OCI-LY1 (cell line): ENCODE results near the gene SCN8A.

Experiments
- H2AFZ ChIP-seq: fragments of 200-600 bp; sonication (generic), shearing (Covaris generic); 2 replicates; pipeline ENCODE4 v1.6.0; 2014; ENCODE audit warnings: antibody characterized with exemption, mild to moderate bottlenecking, low read length
- H3F3A ChIP-seq: fragments of 200-600 bp; sonication (generic), shearing (Covaris generic); 2 replicates; pipeline ENCODE4 v1.6.0; 2014; ENCODE audit warnings: mild to moderate bottlenecking, antibody characterized with exemption, low read length, moderate library complexity; ENCODE audit not compliant: insufficient read depth
- H3K27ac ChIP-seq: fragments of 200-600 bp; sonication (generic); 2 replicates; pipeline ENCODE4 v1.5.1; 2014; ENCODE audit warnings: low read length, mixed run types, mild to moderate bottlenecking, low read depth; ENCODE audit not compliant: poor library complexity, severe bottlenecking
- H3K27me3 ChIP-seq: fragments of 200-600 bp; sonication (generic); 2 replicates; pipeline ENCODE4 v1.6.0; 2014; ENCODE audit warnings: antibody characterized with exemption, mild to moderate bottlenecking, low read length, moderate library complexity; ENCODE audit not compliant: insufficient read depth
- H3K36me3 ChIP-seq: fragments of 200-600 bp; sonication (generic); 2 replicates; pipeline ENCODE4 v1.6.1; 2014; ENCODE audit warnings: mild to moderate bottlenecking, antibody characterized with exemption, low read length, moderate library complexity, mixed read lengths; ENCODE audit not compliant: insufficient read depth
- H3K4me1 ChIP-seq: fragments of 200-600 bp; sonication (generic); 2 replicates; pipeline ENCODE4 v1.5.1; 2014; ENCODE audit warnings: mild to moderate bottlenecking, low read length, moderate library complexity; ENCODE audit not compliant: insufficient read depth, severe bottlenecking
- H3K4me2 ChIP-seq: fragments of 200-600 bp; sonication (generic), shearing (Covaris generic); 2 replicates; pipeline ENCODE4 v1.6.1; 2014; ENCODE audit warnings: low read length
- H3K4me3 ChIP-seq: fragments of 200-600 bp; sonication (generic); 2 replicates; pipeline ENCODE4 v1.5.1; 2014; ENCODE audit warnings: low read length, low read depth, mild to moderate bottlenecking, mixed read lengths; ENCODE audit not compliant: poor library complexity, severe bottlenecking
- H3K79me2 ChIP-seq: fragments of 200-600 bp; shearing (Covaris generic); 2 replicates; pipeline ENCODE4 v1.6.1; 2016; ENCODE audit warnings: mixed run types, low read length, mixed read lengths; ENCODE audit not compliant: insufficient read depth
- H3K9ac ChIP-seq: fragments of 200-600 bp; sonication (generic), shearing (Covaris generic); 2 replicates; pipeline ENCODE4 v1.6.1; 2014; ENCODE audit warnings: mild to moderate bottlenecking, low read length, mixed read lengths
- H3K9me2 ChIP-seq: fragments of 200-600 bp; sonication (generic), shearing (Covaris generic); 2 replicates; pipeline ENCODE4 v1.6.1; 2014; ENCODE audit warnings: low read depth, mild to moderate bottlenecking, low read length, mixed read lengths
- H3K9me3 ChIP-seq: fragments of 200-600 bp; shearing (Covaris generic); 2 replicates; pipeline ENCODE4 v1.6.1; 2014; ENCODE audit warnings: low read length, mixed read lengths
- H4K20me1 ChIP-seq: fragments of 200-600 bp; sonication (generic), shearing (Covaris generic); 2 replicates; pipeline ENCODE4 v1.6.0; 2016; ENCODE audit warnings: mild to moderate bottlenecking, low read length; ENCODE audit not compliant: insufficient read depth
- EZH2 ChIP-seq: fragments of 200-600 bp; sonication (generic), shearing (Covaris generic); IDR thresholded peaks from 2 replicates; pipeline ENCODE4 v1.8.0; 2017; ENCODE audit warnings: borderline replicate concordance, mixed run types, mild to moderate bottlenecking, antibody characterized with exemption, low read length, moderate library complexity, mixed read lengths
- TF ChIP-seq, protein P1 (sequence below): fragments of 200-600 bp; sonication (generic), shearing (Covaris generic); IDR thresholded peaks from 2 replicates; pipeline ENCODE4 v1.5.1; 2017; ENCODE audit warnings: mild to moderate bottlenecking, antibody characterized with exemption, low read length, moderate library complexity, mixed read lengths

SCN8A gene

GRCh38 chr12:51667269-51667668, 76.2 kb downstream of the SCN8A start:
- Histone ChIP-seq H3K4me2 (no peak overlapping the region), H3K79me2 (no peaks in the 10 kb centered on the region), H4K20me1 (no peaks in the 10 kb centered on the region), H3K9ac (no peak overlapping the region), H3K9me3 (no peaks in the 10 kb centered on the region), H3K4me1 (no peaks in the 10 kb centered on the region), H3F3A (no peaks in the 10 kb centered on the region), H3K9me2 (no peaks in the 10 kb centered on the region), H3K4me3 (no peak overlapping the region), H3K27me3 (no peaks in the 10 kb centered on the region), H3K27ac (no peak overlapping the region), H3K36me3 (no peaks in the 10 kb centered on the region), H2AFZ (no peak overlapping the region)
- TF ChIP-seq, protein P1, sequence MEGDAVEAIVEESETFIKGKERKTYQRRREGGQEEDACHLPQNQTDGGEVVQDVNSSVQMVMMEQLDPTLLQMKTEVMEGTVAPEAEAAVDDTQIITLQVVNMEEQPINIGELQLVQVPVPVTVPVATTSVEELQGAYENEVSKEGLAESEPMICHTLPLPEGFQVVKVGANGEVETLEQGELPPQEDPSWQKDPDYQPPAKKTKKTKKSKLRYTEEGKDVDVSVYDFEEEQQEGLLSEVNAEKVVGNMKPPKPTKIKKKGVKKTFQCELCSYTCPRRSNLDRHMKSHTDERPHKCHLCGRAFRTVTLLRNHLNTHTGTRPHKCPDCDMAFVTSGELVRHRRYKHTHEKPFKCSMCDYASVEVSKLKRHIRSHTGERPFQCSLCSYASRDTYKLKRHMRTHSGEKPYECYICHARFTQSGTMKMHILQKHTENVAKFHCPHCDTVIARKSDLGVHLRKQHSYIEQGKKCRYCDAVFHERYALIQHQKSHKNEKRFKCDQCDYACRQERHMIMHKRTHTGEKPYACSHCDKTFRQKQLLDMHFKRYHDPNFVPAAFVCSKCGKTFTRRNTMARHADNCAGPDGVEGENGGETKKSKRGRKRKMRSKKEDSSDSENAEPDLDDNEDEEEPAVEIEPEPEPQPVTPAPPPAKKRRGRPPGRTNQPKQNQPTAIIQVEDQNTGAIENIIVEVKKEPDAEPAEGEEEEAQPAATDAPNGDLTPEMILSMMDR, result no peak

- Histone ChIP-seq H3K79me2 (no peaks in the 10 kb centered on the region), H3K4me1 (no peaks in the 10 kb centered on the region), H3F3A (no peaks in the 10 kb centered on the region), H3K4me3 (no peak overlapping the region), H3K9me3 (no peaks in the 10 kb centered on the region), H3K27ac (no peak overlapping the region), H4K20me1 (no peaks in the 10 kb centered on the region), H3K36me3 (no peaks in the 10 kb centered on the region), H2AFZ (no peak overlapping the region), H3K4me2 (no peak overlapping the region), H3K9ac (no peak overlapping the region), H3K9me2 (no peaks in the 10 kb centered on the region), H3K27me3 (no peaks in the 10 kb centered on the region)
- TF ChIP-seq, protein P1, result no peak
Observed at GRCh38 chr12:51669271-51669670, 78.2 kb downstream of the SCN8A start.

DNA sequence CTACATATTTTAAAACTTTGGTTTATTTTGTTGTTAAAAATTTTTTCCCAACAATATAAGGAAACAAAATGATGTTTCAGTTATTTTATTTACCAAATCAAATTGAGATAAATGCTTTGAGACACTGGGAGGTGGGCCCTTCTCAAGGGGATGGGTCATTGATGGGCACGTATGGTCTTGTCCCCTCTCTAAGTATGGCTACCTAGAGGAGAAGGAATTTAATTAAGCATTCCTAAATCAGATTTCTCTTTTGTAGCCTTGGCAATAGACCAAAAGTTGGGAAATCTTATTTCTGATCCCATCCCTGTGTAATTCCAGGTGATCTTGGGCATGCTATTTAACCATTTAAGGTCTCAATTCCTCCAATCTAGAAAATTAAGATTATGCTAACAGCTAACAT, 79.0 kb downstream of the SCN8A start:
- H3K9ac ChIP-seq, result no peak overlapping the region
- no peaks in the 10 kb centered on the region for H3K79me2 ChIP-seq
- no peak overlapping the region for H3K27ac ChIP-seq
- H3K36me3 ChIP-seq, result no peaks in the 10 kb centered on the region
- H3K4me1 ChIP-seq, result no peaks in the 10 kb centered on the region
- no peaks in the 10 kb centered on the region for H4K20me1 ChIP-seq
- H3F3A ChIP-seq, result no peaks in the 10 kb centered on the region
- no peak for TF ChIP-seq EZH2
- TF ChIP-seq, protein P1, result no peak
- no peaks in the 10 kb centered on the region for H3K27me3 ChIP-seq
- no peaks in the 10 kb centered on the region for H3K9me3 ChIP-seq
- no peak overlapping the region for H2AFZ ChIP-seq
- H3K4me3 ChIP-seq, result no peak overlapping the region
- H3K9me2 ChIP-seq, result no peaks in the 10 kb centered on the region
- H3K4me2 ChIP-seq, result no peak overlapping the region
